ENCODE results near the gene MAD1L1. TPM values are rescaled to one million over a fixed set of nuclear protein-coding genes. Genes with fewer than 3 reads are reported as not detected.

MAD1L1 gene
- total RNA-seq, 1 experiment from 2014 or later, result 46.7 TPM

DNA sequence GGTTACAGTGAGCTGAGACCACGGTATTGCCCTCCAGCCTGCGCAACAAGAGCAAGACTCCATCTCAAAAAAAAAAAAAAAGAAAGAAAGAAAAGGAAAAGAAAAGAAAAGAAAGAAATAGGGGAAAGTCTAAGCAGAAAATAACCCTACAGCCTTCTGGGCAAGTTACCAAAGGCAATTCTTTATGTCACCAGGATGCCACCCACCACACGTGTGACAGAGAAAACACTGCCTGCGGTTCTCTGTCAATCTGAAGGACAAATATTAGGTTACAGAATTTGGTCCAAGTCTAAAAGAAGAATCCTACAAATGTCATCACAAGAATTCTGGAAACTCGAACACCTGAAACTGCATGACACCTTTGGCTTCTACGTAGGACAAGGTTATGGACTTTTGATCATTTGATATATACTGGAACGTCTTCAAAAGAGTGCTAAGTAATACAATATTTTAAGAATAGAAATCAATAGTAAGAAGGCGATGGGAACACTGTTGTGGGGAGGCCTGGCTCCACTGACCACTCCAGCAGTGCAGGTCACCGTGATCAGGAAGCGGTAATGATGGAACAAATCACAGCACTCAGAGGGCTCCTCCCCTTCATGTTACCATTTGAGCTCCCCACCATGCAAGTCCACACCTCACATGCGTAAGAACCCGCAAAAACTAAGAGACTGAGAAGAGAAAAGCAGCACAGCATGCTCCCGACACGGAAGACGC, 75.8 kb downstream of the MAD1L1 start:
- Histone ChIP-seq H3K36me3 (ENCODE audit: insufficient read depth, low read length, poor library complexity, severe bottlenecking) (no peaks in the 10 kb centered on the region), H3K4me1 (ENCODE audit: insufficient read depth, low read length, poor library complexity, severe bottlenecking) (peaks cover 29% of the 10 kb centered on the region), H3K27me3 (replicated peaks; ENCODE audit: insufficient read depth, low read depth, low read length, poor library complexity) (no peaks in the 10 kb centered on the region), H3K9me3 (ENCODE audit: low read depth, low read length, poor library complexity, severe bottlenecking) (no peaks in the 10 kb centered on the region), H3K27ac (ENCODE audit: low read depth, low read length, poor library complexity, severe bottlenecking) (peak overlapping the region; percentile 59), H3K4me3 (ENCODE audit: low read depth, low read length, poor library complexity, severe bottlenecking) (no peak overlapping the region)
- intact Hi-C loops (cut with micrococcal nuclease; ENCODE audit: unreplicated experiment), result no loop called here
- DNase-seq (ENCODE audit: low spot score), result peak; percentile 25
- ChIA-PET POLR2A (ENCODE audit: low non-redundant PET) (no interaction called here), CTCF (no interaction called here)
- TF ChIP-seq EZH2 (IDR thresholded peaks at IDR 0.05; ENCODE audit: borderline replicate concordance, low read depth, low read length, poor library complexity, severe bottlenecking), result no peak
- TF ChIP-seq, protein P1, sequence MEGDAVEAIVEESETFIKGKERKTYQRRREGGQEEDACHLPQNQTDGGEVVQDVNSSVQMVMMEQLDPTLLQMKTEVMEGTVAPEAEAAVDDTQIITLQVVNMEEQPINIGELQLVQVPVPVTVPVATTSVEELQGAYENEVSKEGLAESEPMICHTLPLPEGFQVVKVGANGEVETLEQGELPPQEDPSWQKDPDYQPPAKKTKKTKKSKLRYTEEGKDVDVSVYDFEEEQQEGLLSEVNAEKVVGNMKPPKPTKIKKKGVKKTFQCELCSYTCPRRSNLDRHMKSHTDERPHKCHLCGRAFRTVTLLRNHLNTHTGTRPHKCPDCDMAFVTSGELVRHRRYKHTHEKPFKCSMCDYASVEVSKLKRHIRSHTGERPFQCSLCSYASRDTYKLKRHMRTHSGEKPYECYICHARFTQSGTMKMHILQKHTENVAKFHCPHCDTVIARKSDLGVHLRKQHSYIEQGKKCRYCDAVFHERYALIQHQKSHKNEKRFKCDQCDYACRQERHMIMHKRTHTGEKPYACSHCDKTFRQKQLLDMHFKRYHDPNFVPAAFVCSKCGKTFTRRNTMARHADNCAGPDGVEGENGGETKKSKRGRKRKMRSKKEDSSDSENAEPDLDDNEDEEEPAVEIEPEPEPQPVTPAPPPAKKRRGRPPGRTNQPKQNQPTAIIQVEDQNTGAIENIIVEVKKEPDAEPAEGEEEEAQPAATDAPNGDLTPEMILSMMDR (conservative IDR thresholded peaks at IDR 0.05; ENCODE audit: low read depth, low read length), result no peak
- no TSS peak for BruUV-seq (replicated peaks)

DNA sequence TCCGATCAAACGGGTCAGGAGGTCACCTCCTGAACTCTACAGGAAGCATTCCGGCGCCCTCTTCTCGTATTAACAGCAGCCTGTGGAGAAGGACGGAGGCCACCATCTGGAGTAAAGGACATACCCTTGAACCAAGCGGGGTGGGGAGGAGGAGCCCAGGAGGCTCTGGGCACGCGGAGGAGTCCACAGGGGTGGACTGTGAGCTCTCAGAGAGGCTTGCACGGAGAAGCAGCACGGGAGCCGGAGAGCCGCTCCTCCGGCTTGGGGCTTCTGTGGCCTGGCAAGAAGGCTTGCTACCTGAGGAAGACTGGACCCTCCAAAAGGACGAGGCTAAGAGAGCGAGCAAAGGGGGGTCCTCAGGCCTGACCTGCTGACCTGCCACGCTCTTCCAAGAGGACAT, 77.9 kb downstream of the MAD1L1 start:
- Histone ChIP-seq H3K27me3 (replicated peaks; ENCODE audit: insufficient read depth, low read depth, low read length, poor library complexity) (no peaks in the 10 kb centered on the region), H3K4me1 (ENCODE audit: insufficient read depth, low read length, poor library complexity, severe bottlenecking) (peaks cover 23% of the 10 kb centered on the region), H3K9me3 (ENCODE audit: low read depth, low read length, poor library complexity, severe bottlenecking) (no peaks in the 10 kb centered on the region), H3K27ac (ENCODE audit: low read depth, low read length, poor library complexity, severe bottlenecking) (no peak overlapping the region), H3K4me3 (ENCODE audit: low read depth, low read length, poor library complexity, severe bottlenecking) (no peak overlapping the region), H3K36me3 (ENCODE audit: insufficient read depth, low read length, poor library complexity, severe bottlenecking) (no peaks in the 10 kb centered on the region)
- ChIA-PET CTCF (no interaction called here), POLR2A (ENCODE audit: low non-redundant PET) (no interaction called here)
- no TSS peak for BruUV-seq (replicated peaks)
- no peak for DNase-seq (ENCODE audit: low spot score)
- TF ChIP-seq EZH2 (IDR thresholded peaks at IDR 0.05; ENCODE audit: borderline replicate concordance, low read depth, low read length, poor library complexity, severe bottlenecking), result no peak
- TF ChIP-seq, protein P1 (conservative IDR thresholded peaks at IDR 0.05; ENCODE audit: low read depth, low read length), result no peak
- intact Hi-C loops (cut with micrococcal nuclease; ENCODE audit: unreplicated experiment), result no loop called here

DNA sequence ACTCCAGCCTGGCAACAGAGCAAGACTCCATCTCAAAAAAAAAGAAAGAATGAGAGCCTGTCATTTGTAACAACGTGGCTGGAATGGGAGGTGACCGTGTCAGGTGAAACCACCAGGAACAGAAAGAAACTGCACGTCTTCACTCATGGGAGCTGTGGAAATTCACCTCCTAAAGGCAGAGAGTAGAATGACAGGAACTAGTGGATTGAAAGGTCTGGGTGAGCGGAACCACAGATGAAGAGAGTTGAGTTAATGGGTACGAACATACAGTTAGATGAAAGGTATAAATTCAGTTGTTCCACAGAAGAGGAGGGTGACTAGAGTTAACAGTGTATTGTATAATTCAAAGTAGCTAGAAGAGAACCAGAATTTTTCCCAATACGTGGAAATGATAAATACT, 78.6 kb downstream of the MAD1L1 start:
- Histone ChIP-seq H3K9me3 (ENCODE audit: low read depth, low read length, poor library complexity, severe bottlenecking) (no peaks in the 10 kb centered on the region), H3K27me3 (replicated peaks; ENCODE audit: insufficient read depth, low read depth, low read length, poor library complexity) (no peaks in the 10 kb centered on the region), H3K36me3 (ENCODE audit: insufficient read depth, low read length, poor library complexity, severe bottlenecking) (no peaks in the 10 kb centered on the region), H3K4me3 (ENCODE audit: low read depth, low read length, poor library complexity, severe bottlenecking) (no peak overlapping the region), H3K27ac (ENCODE audit: low read depth, low read length, poor library complexity, severe bottlenecking) (no peak overlapping the region), H3K4me1 (ENCODE audit: insufficient read depth, low read length, poor library complexity, severe bottlenecking) (peaks cover 23% of the 10 kb centered on the region)
- BruUV-seq (replicated peaks), result no TSS peak
- ChIA-PET POLR2A (ENCODE audit: low non-redundant PET) (no interaction called here), CTCF (no interaction called here)
- intact Hi-C loops (cut with micrococcal nuclease; ENCODE audit: unreplicated experiment), result no loop called here
- TF ChIP-seq, protein P1 (conservative IDR thresholded peaks at IDR 0.05; ENCODE audit: low read depth, low read length), result 0 out of 2 replicates have a peak, but pooled peaks have one; percentile 14
- TF ChIP-seq EZH2 (IDR thresholded peaks at IDR 0.05; ENCODE audit: borderline replicate concordance, low read depth, low read length, poor library complexity, severe bottlenecking), result no peak
- no peak for DNase-seq (ENCODE audit: low spot score)
